GM21717 (cell line): Measurements from ENCODE around the gene PINK1.
"Not testable (repeated sequence)": the region's sequence is repeated elsewhere in the genome, so short reads cannot be mapped to it uniquely, and the experiment has no call there.

ENCODE experiments used
- ATAC-seq: cut with Tn5 transposase; IDR thresholded peaks from one replicate; pipeline ENCODE4 v1.9.1; 2021; ENCODE audit warnings: mild to moderate bottlenecking, moderate library complexity; ENCODE audit not compliant: unreplicated experiment

Gene PINK1

DNA sequence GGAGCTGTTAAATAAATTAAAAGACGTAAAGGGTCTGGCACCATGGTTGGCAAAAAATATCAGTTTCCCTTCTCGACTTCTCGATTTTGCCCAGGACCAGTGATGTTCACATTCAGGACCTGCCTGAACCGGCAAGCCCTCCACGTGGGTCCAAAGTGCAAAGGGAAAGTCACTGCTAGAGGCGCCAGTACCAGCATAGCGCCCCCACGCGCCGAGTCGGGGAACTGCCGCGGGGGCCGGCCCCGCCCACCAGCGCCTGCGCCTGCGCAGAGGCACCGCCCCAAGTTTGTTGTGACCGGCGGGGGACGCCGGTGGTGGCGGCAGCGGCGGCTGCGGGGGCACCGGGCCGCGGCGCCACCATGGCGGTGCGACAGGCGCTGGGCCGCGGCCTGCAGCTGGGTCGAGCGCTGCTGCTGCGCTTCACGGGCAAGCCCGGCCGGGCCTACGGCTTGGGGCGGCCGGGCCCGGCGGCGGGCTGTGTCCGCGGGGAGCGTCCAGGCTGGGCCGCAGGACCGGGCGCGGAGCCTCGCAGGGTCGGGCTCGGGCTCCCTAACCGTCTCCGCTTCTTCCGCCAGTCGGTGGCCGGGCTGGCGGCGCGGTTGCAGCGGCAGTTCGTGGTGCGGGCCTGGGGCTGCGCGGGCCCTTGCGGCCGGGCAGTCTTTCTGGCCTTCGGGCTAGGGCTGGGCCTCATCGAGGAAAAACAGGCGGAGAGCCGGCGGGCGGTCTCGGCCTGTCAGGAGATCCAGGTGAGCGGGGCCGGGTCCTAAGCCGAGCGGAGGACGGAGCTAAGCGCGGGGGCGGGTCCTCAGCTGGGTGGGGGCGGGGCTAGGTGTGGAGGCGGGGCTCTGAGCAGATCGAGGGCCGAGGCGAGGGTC, at the start of gene PINK1:
TSS of gene PINK1 (plus strand) at position 269 of the 875 bp plus-strand sequence. CDS start at position 360, 91 bp downstream.
- no peak for ATAC-seq

DNA sequence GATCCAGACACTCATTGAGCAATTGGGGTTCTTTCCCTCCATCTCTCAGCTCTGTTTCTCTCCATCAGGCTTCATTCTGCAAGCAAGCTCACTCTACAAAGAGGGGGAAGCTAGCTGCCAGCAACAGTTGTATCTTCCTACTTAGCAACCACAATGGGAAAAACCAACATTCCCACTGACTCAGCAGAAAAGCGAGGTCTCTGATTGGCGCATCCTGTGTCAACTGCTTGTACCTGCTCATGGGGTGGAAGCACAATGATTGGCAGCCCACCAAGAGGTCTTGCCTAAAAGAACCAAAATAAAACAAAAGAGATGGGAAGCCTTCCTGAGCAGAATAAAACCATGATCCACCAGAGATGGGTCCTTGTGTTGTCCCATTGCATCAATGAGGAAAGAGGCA, 48.4 kb upstream of the PINK1 start:
- no peak for ATAC-seq

DNA sequence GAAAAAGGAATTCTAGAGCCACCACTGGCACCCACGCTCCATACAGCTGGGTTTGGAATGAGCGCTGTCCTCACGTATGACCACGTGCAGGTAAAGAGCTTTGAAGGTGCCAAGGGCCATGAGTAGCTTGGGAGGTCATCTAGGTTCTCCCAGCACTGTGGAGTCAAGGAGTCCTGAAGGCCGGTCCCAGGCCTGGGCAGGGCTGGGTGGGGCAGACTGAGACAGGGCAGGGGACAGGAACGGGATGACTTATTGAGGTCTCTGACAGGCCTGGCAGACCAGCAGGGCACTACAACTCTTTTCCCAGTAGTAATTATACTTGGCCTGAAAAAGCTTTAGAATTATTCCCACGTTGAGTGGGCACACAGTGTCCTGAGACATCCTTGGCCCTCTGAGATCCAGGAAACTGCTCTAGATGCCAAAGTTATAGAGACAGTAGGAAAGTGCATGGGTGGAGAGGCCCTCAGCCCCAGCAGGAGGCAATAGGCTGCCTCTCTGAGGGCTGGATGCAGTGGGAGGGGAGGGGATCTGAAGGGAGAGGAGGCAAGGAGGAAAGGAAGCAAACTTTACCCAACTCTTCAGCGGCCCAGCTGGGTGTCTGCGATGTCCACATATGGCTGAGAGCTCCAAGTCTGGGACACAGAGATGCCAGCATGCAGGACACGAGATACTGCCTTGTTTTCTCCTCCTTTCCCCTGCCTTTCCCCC, 46.2 kb upstream of the PINK1 start:
- no peak for ATAC-seq

DNA sequence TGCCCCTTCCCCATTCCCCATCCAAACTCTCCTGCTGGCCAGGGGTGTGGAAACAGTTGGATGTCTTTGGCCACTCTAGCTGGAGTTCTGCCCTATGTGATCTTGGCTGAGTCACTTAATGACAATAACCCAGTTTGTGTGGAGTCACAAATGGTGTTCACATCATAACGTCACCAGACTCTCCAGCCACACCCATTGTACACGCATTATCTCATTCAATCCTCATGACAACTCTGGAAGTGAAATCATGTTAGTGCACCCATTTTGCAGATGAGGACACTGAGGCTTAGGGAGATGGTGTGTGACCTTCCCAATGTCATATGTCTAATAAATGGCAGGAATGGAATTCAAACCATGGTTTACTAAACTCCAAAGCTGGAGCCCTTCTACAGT, 45.6 kb upstream of the PINK1 start:
- ATAC-seq, result no peak

DNA sequence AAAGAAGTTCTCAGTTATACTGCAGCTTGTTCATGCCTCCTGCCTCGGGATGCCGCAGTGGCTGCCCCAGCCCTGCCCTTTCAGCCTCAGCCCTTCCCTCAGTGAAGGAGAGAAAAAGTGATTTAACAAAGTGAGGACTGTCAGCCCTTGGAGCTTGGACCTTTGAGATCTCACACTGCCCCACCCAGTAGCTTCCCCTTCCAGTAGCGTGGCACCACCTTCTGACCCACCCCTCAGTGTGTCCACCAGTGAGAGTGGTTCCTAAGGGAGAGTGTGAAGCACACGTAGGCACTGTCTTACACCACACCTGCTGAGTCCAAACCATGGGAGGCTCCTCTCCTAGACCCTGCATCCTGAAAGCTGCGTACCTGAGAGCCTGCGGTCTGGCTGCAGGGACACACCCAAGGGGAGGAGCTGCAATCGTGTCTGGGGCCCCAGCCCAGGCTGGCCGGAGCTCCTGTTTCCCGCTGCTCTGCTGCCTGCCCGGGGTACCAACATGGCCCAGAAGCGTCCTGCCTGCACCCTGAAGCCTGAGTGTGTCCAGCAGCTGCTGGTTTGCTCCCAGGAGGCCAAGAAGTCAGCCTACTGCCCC, 44.5 kb upstream of the PINK1 start, which contains the start of gene CDA:
TSS of gene CDA (plus strand) at position 464 of the 592 bp plus-strand sequence. CDS start at position 497, 33 bp downstream.
- ATAC-seq, result no peak

DNA sequence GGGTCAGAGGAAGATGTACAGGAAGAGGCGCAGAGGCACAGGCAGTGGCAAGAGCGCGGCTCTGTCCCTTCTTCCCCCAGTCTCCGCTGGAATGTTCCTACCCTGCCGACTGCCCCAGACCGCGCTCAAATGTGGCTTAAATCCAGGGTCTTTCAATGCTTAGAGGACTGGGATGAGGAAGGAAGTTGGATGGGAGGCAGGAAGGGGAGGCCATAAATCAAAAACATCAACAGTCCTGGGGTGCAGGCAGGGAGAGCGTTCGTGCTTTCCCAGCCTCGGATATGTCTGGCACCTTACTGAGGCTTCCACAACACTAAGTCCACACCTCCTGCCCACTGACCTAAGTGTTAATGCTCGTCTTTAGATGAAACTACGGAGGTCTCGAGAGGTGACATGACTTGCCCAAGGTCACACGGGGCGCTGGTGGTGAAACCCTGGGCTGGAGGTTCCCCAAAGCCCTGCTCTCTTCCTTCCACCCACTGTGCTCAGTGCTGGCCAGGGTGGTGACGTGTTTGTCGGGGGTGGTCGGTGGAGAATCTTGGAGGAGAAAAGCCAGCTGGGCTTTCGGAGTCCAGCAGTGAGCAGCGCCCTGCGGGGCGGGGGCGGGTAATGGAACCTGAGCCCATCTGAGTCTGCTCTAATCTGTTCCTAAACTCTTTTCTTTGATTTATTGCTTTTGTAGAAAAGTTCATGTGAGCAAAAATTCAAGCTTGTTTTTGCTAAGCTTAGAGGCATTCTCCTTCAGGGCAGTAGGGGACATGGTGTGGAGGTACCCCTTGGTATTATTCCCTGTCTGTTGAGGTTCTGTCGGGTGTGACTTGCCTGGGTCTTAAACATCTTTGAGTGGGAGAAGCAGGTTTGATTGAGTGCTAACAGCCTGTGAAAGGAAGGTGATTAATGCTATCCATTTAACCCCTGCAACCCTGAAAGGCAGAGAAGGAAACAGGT, 43.7 kb upstream of the PINK1 start:
- no peak for ATAC-seq

DNA sequence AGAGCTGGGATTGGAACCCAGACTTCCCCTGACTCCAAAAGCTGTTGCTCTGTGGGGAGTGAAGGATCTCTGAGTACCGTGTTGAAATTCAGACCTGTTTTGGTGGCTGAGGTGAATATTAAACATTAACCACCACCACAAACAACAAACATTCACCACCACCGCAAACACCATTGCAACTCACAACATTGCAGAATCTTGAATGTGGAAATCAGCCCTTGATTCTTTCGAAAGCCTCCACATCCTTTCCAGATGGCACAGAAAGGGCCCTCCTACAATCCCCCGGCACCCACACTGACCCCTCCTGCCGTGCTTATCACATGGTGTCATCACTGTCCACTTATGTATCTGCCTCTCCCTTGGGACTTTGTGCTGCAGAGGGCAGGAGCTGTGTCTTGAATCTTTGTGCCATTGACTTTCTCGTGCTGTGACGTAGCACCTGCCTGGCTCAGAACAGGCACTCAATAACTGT, 42.9 kb upstream of the PINK1 start:
- ATAC-seq, result no peak

DNA sequence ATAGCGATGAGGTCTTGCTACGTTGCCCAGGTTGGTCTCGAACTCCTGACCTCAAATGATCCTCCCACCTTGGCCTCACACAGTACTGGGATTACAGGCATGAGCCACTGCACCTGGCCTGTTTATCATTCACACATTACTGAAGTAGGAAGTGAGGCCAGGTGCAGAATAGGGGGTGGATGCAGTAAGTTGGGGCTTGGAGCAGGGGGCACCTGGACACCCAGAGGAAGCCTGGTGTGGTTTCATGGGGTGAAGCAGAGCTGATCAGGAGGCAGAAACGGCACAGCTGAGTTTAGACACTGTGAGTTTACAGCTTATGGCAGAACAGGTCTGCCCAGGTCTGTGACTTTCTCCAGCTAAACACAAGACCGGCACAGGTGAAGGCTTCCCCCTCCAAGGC, 39.5 kb upstream of the PINK1 start:
- no peak for ATAC-seq

DNA sequence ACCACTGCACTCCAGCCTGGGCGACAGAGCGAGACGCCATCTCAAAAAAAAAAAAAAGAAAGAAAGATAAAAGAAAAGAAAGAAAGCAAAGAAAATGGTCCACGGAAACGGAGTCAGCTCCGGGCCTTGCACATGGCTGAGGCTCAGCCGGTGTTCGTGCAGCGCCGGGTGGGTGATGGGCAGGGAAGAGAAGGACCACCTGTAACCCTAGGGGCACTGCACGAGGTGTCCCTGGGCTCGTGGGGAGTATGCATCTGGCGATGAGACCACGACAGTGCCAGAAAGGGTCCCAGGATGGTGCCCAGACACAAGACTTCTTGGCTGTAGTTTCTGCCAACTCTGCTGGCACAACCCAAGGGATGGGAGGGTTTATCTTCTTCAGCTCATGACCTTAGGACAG, 38.5 kb upstream of the PINK1 start:
- ATAC-seq, result no peak

DNA sequence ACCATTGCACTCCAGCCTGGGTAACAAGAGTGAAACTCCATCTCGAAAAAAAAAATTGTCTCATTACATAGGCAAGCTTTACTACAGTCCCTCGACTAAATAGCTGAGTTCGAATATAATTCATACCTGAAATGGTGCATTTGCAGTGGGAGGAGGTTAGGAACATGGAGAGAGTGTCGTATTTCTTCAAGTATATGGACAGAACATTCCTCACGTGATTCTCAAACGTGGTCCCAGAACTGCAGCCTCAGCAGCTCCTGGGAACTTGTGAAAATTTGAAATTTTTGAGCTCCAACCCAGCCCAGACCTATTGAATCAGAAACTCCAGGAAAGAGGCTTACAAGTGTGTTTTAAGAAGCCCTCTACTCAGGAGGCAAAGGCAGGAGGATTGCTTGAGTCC, 37.2 kb upstream of the PINK1 start:
- ATAC-seq, result no peak

DNA sequence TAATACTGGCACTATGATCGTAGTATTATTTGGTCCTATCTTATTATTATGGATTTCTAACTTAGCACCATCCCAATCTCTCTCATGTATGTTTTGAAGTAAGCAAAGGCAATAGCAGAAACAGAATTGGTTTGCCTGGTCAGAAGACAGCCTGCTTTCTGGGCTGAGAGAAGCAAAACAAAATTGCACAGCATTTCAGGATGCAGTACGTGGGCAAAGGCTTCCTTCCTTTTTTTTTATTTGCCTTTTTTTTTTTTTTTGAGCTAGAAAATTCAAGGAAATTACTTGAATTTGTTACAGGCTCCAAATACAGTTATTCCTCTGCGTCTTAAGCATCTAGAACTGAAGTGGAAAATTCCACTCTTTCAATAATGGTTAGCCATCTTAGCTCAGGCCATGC, 35.6 kb upstream of the PINK1 start:
- ATAC-seq, result no peak

DNA sequence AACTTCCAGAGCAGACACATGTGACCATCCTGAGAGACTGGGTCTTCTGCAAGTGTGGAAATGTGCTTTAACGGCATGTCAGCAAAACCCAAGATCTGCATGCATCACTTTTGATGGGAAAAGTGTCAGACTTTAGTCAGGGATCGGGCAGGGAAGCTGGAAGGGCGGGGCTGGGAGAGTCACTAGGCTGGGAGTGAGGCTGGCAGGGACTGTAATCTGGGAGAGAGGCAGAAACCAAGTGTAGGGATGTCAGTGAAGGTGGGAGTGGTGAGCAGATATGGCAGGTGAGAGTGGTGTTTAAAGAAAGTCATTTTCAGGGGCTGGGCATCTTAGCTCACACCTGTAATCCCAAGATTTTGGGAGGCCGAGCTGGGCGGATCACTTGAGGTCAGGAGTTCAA, 33.1 kb upstream of the PINK1 start:
- ATAC-seq, result no peak

DNA sequence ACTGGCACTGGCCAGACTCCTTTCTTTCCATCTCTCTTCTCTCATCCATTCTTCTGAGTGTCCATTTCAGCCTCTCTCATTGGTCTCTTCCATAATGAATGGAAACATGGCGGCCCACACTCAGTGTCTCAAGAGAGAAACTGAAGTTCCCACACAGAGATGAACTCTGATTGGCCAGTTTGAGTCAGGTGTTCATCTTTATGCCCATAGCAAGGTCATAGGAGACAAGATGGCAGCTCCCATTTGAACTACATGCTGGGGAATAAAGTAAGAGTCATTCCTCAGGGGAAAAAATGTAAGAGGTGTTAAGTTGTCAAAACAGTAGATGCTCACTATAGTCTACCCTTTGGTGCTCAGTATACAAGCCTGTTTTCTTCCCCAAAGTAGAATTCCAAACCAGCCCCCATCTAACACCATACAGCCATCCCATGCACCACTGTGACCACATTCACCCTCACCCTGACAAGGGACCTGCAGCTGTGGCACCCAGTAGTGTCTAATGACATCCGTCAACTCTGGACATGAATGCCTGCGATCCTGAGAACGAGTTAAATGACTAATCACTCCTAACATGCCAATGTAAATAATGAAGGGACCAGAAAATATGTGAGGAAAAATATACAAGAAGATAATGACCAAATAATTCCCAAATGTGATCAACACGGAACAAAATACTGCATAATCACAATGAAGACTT, 32.0 kb upstream of the PINK1 start:
- ATAC-seq, result no peak

DNA sequence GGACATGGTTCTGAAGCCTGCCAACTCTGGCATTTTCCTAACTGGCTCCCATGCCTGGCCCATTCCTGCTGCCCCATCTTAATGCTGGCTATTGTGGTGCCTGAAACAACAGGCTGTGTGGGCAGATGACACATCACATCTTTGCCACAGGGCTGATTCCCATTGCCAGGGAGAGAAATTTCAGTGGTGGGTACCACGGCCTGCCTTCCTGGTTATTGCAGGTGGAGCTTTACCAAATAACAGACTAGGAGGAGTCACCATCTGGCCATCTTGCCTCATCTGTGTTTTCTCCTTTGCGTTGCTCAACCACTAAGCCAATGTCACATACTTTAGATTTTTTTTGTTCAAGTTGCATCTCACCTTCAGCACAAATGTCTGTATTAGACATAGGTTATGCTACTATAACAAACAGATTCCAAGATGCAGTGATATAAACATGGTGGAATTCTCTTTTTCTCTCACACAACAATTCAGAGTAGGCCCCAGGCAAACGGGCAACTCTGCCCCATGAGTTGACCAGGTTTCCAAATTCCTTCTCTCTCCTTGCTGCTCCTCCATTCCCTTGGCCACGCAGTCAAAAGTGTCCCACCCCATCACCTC, 30.3 kb upstream of the PINK1 start:
- ATAC-seq, result no peak

DNA sequence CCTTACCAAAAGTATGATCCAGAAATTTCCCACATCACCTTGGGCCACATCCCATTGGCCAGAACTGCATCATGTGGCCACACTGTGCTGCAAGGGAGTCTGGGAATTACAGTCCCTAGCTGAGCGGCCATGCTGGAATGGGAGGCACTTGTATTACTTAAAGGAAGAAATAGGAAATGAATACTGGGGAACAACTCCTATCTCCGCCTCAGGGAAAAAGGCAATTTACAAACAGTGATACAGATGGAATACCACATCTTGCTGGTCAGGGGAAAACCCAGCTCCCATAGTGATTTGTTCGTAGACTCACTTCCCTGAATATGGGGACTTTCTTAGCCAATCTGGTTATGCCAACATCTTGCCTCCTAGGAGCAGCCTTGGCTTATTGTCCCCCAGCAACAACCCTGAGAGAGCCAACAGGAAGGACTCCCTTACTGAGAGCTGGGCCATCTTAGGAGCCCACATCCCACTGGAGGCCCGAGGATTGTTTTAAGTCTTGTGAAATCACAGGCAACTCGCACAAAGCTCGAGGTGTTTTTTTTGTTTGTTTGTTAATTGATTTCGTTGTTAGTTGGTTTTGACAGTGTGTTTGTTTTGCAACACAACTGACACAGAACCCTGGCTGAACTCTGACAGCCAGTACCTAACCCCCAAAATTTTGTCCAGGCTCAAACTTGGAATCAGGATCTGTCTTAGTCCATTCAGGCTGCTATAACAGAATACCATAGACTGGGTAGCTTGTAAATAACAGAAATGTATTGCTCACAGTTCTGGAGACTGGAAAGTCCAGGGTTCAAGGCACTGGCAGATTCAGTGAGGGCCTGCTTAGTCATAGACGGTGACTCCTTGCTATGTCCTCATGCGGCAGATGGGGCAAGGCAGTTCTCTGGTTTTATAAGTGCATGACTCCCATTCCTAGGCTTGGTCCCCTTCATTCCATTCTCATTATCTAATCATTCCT, 29.5 kb upstream of the PINK1 start:
- no peak for ATAC-seq

DNA sequence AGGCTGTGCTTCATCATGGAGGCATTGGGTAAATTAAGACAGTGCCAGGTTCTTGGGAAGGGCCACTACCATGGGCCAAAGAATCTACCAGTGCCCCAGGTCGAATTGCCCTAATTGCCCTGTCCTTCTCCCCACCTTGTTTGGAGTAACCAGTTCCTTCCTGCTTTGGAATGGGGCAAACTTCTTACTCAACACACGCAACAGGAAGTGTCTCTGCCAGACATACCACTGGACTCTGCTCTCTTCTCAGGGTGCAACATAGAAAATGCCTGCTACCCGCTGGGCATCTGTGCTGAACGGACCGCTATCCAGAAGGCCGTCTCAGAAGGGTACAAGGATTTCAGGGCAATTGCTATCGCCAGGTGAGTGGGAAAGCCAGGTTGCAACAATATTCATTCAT, 28.6 kb upstream of the PINK1 start:
- ATAC-seq, result no peak

DNA sequence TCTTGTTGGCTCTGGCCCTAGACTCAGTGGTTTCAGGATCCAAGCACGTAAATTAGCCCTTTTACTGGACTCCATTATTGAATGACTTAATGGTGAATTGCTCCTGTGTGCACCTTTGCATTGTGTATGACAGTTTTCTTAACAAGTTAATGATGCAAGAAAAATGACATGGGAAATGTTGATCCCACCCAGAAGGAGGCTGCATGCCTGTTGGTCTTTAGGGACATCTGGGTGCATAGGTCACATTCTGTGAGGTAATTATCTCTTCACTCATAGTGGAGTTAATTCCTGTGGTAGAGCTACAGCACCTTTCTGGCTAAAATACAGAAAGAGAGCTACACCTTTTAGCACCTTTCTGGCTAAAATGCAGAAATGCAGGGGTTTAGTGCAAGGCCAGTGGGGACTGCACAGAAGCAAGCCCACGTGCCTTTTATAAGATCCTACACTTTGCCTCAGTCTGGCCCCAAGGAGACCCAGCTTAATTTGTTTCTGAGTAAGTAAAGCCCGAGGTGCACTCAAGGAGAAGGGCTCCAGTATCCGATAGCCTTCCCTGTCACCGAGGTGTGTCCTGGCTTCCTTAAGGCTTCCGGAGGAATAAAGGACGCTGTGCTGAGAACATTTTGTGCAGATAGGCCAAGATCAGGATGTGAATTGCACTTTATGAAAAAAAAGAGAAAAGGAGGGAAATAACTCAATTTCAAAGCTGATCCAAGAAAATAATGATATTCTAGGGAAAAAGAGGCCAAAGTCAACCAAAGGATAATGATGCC, 26.3 kb upstream of the PINK1 start:
- ATAC-seq, result not testable (repeated sequence)

DNA sequence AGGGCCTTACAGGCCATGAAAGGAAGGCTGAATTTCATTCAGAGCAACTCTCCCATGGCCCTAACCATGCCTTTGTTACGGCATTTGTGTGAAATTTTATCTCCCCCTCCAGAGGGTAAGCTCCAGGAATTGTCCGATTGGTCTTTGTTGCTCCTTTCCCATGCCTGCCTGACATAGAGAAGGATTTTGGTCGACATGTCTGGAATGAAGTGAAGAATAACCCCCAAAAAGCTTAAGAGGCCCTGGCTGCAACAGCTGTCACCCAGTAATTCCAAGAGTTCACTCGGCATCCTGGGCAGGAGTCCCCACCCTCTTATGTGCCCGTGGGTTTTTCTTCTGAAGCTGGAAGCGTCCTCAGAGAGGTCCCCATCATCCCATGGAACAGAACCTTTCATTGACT, 23.7 kb upstream of the PINK1 start:
- ATAC-seq, result no peak
